Esophagus mucosa (tissue), 1 donor: ENCODE data around the gene ATP9B. TPM values are rescaled to one million over a fixed set of nuclear protein-coding genes. Genes with fewer than 3 reads are reported as not detected.

Experiments used
- ATAC-seq: fragments of 200-7000 bp; cut with Tn5 transposase; one replicate; pipeline ENCODE4 v1.9.1; 2020
- total RNA-seq: library from RNA; stranded (reverse); gene quantifications from one replicate; pipeline ENCODE4 v1.2.4, GENCODE V29; 2023
- donor health status: DM: yes; HTN: yes; CAD: no.

ATP9B gene
- total RNA-seq, 1 donor from 2014 or later, result 19.6 TPM

GRCh38 chr18:79203017-79203605 is 133.9 kb downstream of the ATP9B start:
- ATAC-seq, result peak; percentile 82

DNA sequence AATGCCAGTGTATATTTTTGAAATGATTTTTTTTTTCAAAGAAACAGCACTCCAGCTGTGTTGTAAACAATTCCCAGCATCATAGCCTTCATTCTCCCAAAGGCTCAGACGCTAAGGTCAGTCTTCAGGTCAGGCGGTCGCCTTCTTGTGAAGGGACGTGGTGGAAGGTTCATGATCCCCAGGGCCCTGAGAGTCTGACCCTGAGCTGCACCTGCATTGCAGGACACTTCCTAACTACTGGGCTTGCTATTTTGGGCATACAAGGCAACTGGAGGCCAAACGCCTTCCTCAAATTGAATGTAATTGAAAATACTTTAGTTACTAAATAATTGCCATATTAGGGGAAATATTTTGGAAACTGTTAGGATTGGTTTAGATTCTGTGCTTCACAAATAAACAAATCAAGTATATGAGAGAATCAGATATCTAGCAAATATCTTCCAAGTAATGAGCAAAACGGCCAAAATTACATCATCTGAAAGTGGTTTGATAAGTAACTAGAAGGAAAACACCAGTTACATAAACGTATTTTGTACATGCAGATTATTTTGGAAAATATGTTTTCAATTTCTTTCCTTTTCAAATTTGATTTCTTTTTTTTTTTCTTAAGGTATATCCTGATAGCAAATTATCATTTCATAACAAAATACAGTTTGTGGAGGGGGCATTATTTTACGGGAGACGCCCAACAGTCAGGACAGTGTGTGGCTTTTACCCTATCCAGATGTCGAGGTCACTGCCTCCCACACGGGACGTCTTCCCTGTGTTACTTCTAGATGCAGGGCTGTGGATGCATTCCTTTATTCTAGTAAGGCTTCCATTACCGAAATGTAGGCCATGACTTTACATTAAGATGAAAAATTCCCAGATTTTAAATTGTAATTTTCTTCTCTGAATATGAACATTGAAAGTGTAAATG is 136.0 kb downstream of the ATP9B start:
- no peak for ATAC-seq

GRCh38 chr18:79206444-79206843 is 137.2 kb downstream of the ATP9B start:
- no peak for ATAC-seq

- no peak for ATAC-seq
Observed at GRCh38 chr18:79208906-79209305, 139.7 kb downstream of the ATP9B start.

GRCh38 chr18:79210002-79210910 is 141.1 kb downstream of the ATP9B start:
- ATAC-seq, result peak; percentile 22

DNA sequence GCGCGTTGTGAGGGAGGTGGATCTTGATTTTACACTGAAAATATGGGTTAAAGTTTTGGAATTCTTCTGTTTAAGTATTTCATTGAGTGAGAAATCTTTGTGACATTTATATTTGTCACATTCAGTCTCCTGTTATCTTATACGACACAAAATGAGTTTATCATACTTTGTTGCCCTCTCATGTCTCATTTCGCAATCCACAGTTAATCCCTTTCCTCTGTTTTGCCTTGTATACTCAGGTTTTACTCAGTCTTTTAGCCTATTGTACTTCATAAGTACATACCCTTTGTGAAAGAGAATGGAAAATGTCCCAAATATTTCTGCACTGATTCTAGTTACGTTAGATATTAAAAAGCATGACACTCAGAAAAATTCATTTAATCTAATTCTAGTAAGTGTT is 142.7 kb downstream of the ATP9B start:
- no peak for ATAC-seq

DNA sequence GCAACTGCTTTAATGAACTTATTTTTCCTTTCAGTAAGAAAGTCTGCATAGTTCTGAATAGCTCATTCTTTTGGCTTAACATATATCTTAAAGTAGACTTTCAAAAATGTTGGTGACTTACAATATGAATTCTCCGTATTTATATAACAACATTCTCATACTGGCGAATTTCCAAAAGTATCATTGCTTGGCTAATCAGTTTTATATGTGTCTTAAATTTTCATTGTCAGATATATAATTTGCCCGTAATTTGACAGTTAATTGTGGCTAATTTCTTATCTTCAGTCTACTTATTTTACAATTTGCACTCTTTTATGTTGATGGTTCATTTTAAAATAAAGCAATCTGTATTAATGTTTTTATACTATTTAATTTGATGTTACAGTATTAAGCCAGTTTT is 144.9 kb downstream of the ATP9B start:
- no peak for ATAC-seq

DNA sequence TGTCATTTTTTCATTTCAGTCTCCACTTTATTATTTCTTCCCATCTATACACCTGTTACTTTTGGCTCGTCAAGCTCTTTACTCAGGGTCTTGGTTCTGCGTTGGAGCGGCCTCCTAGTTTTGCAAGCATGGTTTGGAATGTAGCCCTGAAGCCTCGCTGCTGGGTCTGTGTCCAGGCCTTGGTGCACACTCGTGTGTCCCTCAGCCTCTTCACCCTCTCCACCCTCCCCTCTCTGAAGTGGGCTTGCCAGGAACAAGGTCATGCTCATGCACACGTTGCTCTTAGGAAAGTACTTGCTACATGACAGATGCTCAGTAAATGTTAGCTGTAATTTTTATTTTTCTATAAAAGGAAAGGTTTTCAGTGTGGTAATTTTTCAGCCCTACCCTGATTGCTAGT is 147.0 kb downstream of the ATP9B start:
- no peak for ATAC-seq

DNA sequence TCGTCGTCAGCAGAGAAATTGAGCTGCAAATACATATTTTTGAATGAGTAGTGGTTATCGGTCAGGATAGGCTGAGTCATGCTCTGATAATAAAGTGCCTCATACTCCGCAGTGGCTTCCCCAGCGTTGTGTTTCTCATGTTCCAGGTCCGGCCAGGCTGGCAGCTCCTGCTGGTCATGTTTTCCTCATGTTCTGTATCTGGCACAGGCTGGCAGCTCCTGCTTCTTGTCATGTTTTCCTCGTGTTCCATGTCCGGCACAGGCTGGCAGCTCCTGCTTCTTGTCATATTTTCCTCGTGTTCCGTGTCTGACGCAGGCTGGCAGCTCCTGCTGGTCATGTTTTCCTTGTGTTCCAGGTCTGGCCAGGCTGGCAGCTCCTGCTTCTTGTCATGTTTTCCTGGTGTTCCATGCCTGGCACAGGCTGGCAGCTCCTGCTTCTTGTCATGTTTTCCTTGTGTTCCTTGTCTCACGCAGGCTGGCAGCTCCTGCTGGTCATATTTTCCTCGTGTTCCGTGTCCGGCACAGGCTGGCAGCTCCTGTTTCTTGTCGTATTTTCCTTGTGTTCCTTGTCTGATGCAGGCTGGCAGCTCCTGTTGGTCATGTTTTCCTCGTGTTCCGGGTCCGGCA is 148.9 kb downstream of the ATP9B start:
- no peak for ATAC-seq

- no peak for ATAC-seq
Observed at GRCh38 chr18:79218605-79219190, 149.5 kb downstream of the ATP9B start.

DNA sequence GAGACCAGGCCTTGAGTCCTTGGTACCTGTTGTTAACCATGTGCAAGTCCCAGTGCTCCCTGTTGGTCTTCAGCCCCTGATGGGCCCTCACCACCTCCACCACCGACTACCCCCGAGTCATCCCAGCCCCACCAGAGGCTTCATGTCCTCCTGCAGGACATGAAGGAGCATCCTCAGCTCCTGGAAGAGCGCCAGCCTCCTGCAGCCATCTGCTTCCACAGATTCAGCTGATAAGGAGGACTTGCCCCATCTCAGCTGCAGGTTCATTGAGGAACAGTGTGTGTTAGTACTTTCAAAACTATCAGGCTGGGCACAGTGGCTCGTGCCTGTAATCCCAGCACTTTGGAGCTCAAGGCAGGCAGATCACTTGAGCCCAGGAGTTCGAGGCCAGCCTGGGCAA is 151.9 kb downstream of the ATP9B start:
- no peak for ATAC-seq

DNA sequence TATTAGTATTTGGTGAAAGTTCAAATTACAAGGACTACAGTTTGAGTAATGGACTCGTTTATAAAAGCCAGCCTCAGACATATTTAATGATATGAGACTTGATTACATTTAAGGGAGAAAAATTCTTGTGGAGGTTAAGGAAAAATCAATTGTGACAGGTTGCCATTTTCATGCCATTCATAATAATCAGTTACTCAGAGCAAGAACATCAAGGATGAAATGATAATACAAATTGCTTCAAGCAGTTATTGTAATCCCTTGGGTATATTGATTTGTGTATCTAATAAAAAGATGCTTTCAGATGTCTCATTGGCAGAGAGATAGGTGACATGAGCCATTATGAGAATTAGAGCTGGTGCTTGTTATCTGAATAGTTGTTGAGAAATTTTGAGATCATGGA is 153.6 kb downstream of the ATP9B start:
- no peak for ATAC-seq

- no peak for ATAC-seq
Observed at GRCh38 chr18:79223431-79223830, 154.2 kb downstream of the ATP9B start.

DNA sequence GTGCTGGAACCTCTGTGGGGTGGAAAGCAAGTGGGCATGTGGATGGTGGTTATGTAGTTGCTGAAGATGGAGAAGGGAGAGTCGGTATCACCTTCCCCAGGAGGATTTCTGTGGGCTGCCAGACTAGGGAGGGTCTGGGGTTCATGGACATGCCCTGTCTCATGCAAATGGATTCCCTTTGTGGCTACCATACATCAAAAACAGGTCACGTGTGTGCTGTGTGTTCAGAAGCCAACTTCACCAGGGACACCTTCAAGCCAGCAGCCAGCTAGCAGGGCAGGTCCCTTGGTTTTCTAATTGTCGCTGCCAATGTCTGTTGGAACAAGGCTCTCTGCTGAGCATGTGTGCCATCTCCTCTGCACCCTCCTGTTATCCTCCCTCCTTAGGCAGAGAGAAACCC is 155.2 kb downstream of the ATP9B start:
- ATAC-seq, result no peak

- no peak for ATAC-seq
Observed at GRCh38 chr18:79227621-79228020, 158.4 kb downstream of the ATP9B start.

DNA sequence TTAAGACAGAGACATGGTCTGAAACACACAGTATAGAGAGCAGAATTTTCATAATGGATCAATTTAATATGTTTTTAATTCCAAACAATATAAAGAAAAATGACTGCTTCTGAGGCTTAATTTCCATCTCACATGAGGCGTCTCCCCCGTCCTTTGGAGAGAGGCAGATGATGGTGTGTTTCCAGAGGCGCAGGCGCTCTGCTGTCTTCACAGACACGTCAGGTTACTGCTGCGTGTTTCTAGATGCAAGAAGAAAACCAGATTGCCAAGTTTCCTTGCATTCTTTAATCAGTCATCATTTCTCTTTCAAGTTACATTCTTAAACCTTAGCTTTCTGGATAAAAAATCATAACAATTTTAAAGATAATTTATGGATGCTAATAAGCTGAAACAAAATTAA is 160.2 kb downstream of the ATP9B start:
- no peak for ATAC-seq

- ATAC-seq, result no peak
Observed at GRCh38 chr18:79234438-79234837, 165.2 kb downstream of the ATP9B start.

DNA sequence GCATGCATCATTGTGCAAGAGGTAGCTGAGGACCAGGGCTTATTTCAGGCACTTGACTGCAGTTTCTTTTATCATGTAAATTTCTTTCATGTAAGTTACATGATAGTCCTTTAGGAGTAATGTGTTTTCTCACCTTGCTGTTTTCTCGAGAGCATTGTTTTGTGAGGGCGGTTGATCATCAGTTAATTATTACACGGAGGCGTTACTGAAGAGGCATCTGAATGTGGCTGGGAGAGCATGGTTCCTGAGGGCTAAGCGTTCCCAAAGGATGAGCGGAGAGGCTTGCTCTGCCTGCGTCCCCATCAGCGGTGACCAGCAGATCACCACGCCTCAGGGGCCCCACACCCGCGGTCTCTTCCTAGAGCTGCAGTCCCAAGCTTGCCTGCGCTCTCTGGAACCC is 170.4 kb downstream of the ATP9B start:
- ATAC-seq, result no peak

DNA sequence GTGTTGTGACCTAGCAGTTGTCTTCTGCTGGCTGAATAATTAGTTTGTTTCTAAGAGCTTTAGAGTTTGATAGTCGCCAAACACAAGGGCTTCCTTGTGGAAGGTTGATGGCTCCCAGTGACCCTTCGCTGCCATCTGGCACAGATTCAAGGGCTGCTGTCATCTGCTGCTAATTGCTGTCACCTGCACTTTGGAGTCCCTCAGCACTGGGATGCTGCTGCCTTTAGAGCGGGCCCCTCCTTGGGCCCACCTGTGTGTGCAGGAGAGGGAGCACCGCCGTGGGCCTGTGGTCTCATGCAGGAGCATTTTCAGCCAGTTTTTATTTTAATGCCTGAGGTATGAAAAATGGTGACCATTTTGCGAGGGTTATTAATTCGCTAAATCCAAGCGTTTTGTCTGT is 172.6 kb downstream of the ATP9B start:
- no peak for ATAC-seq

GRCh38 chr18:79242246-79242645 is 173.1 kb downstream of the ATP9B start:
- ATAC-seq, result no peak

DNA sequence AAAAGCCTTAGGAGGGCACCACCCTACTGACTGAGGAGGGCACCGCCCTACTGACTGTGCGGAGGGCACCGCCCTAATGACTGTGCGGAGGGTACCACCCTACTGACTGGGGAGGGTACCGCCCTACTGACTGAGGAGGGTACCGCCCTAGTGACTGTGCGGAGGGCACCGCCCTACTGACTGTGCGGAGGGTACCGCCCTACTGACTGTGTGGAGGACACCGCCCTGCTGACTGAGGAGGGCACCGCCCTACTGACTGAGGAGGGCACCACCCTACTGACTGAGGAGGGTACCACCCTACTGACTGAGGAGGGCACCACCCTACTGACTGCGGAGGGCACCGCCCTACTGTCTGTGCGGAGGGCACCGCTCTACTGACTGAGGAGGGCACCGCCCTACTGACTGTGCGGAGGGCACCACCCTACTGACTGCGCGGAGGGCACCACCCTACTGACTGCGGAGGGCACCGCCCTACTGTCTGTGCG is 176.4 kb downstream of the ATP9B start:
- peak; percentile 74 for ATAC-seq
